HG03060 (cell line): ENCODE measurements around the gene B4GAT1.
"Not testable (repeated sequence)": the region's sequence is repeated elsewhere in the genome, so short reads cannot be mapped to it uniquely, and the experiment has no call there.

ENCODE experiments used
- ATAC-seq: cut with Tn5 transposase; IDR thresholded peaks from one replicate; pipeline ENCODE4 v1.9.1; 2021; ENCODE audit warnings: low read depth, moderate number of reproducible peaks; ENCODE audit not compliant: unreplicated experiment

B4GAT1 gene

DNA sequence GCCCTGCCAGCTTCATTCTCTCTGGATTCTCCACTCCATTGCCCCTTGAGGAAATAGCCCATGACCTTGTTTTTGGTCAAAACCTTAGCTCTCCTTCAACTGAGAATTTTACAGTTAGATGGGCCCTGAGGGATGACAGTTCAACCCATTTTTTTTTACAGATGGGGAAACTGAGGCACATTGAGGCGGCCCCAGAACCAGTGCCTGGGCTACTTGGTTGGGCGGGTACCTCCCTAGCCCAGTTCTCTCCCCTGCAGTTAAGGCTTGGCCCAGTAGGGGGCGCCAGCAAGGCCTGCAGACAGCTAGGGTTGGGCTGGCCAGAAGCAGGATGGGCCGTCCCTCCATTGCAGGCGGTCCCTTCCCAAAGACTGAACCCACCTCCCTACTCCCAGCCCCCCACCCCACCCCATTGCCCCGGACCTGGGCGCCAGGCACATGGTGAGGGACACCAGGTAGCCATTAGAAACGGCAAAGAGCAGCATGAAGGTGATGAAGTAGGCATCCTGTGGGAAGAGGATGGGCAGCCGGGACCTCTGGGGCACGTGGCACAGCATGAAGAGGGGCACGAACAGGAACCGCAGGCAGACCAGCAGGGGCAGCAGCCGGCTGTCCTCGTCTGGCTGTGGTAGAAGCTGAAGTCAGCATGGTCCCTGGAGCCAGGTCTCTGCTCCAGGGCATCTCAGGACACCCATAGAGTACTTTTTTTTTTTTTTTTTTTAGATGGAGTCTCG lies 16.5 kb upstream of the B4GAT1 start:
- ATAC-seq, result no peak

DNA sequence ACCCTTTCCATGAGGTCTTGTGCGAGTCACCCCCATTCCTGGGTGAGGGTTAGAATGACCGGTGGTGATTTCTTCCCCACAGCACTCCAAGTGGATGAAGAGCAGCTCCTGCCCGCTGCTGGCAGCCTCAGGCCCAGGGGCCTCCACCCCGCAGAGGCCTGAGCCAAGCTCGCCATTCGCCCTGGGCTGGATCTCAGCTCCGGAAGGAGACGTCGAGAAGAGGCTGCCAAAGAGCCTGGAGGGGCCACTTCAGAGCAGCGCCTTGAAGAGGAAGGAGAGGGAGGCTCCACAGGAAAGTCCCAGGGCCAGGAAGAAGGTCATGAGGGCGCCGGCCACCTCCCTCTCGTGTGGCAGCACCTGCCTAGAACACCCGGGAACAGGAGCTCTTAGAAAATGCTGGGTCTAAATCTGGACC lies 15.8 kb upstream of the B4GAT1 start:
- no peak for ATAC-seq

DNA sequence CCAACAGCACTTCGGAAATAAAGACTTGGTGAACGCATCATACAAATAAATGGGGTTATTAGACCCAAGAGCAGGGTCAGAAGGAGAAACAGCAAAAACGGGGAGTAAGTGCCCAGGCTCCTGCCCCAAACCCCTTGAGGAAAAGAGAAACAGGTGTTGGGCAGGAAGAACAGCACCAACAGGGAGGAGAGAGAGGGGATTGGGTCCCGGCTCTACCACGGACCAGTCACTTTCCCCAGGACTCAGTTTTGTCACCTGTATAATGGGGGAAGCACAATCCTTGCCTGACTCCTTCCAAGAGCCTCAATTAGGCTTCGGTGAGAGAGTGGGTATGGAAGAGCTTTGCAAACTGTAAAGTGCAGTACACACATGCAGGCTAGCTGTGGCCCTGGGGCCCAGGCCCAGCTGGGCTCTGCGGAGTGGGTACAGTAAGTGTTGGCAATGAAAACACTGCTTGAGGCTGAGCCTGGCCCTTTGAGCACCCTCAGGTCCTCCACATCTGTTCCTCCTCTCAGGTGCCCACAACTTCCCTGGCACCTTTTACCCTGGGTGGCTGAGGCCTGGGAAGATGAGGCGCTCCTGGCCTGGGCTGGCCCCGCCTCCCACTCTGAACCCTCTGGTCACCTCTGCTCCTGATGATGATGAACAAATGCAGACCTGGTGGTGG lies 15.2 kb upstream of the B4GAT1 start:
- ATAC-seq, result no peak

DNA sequence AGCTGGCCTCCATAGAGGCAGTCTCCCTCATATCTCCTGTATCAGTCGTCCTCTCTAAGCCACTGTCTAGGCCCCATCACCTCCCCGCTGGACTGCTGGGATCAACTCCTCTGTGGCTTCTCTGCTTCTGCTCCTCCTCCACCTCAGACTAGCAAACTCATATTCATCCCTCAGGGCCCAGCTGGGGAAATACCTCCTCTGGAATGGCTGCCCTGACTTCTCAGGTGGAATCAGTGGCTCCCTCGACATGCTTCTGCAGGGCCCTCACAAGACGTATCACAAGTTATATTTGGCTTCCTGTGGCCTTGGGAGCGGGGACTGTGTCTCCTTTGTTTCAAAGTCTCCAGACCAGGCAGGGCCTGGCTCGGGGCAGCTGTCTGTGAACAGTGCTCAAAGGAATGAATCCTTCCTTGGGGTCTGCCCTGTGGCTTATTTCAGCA lies 14.1 kb upstream of the B4GAT1 start:
- no peak for ATAC-seq

DNA sequence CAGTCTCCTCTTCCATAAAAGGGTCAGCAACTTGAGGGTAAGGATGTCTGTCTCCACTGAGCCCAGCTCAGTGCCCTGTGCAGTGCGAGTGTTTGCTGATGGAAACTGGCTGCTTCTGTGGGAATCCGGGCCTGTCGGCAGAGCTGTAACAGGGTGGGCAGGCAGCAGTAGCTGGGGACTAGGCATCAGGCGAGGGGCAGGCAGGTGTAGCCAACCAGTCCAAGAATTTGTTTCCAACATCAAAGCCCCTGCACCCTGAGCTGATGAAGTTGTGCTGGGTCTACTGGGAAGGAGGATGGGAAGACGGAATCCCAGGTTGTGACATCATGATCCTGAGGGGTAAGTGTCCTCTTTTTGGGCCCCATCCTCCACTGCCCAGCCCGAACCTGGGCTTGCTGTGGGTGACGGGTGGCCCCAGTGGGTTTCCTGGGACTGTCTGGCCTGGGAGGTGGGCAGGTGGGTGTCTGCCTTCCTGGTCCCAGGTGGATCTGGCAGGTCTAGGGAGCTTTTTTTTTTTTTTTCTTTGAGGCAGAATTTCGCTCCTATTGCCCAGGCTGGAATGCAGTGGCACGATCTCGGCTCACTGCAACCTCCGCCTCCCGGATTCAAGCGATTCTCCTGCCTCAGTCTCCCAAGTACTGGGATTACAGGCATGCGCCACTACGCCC lies 13.1 kb upstream of the B4GAT1 start:
- no peak for ATAC-seq

DNA sequence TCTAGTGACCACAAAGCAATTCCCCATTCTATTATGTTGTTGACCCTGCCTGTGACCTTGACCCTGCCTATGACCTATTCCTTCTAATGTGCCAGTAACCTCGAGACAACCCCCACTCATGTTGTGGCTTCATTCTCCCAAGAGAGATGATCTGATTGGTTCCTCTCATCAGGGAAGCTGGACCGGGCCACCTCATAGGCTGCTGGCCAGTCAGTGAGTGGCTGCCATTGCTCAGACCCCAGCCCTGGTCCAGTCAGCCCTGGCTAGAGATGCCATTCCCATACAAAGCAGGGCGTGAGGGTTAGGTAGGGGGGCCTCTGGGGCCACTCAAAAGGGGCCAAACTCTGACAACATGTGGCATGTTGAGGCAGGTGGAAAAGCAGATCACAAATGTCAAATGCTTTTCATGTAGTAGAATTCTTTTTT lies 12.2 kb upstream of the B4GAT1 start:
- no peak for ATAC-seq

DNA sequence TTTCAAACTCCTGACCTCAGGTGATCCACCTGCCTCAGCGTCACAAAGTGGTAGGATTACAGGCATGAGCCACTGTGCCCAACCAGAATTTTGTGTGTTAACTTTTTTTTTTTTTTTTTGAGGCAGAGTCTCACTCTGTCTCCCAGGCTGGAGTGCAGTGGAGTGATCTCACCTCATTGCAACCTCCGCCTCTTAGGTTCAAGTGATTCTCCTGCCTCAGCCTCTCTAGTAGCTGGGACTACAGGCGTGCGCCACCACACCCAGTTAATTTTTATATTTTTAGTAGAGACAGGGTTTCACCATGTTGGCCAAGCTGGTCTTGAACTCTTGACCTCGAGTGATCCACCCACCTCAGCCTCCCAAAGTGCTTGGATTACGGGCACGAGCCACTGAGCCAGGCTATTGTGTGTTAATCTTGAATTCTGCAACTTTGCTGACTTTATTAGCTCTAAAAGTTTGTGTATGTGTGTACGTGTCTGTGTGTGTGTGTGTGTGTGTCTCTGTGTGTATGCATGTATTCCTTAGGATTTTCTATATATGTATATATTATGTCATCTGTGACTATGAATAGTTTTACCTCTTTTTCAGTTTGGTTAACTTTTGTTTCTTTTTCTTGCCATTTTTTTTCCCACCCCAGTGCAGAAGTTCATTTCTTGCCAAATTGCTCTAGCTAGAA lies 3.3 kb upstream of the B4GAT1 start:
- ATAC-seq, result not testable (repeated sequence)

DNA sequence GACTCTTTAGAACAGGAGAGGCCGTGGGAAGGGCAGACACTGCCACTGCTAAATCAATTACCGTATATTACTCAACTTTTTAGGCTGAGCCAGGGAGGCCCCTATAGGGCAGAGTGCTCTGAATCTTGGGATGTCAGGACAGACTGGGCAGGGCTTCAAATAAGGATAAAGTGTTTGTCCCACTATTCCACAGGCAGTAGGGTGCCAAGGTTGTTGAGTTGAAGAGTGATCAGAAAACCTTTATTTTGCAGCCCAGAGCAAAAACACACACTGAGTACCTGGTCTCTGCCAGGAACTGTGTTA lies 1.6 kb upstream of the B4GAT1 start:
- no peak for ATAC-seq

DNA sequence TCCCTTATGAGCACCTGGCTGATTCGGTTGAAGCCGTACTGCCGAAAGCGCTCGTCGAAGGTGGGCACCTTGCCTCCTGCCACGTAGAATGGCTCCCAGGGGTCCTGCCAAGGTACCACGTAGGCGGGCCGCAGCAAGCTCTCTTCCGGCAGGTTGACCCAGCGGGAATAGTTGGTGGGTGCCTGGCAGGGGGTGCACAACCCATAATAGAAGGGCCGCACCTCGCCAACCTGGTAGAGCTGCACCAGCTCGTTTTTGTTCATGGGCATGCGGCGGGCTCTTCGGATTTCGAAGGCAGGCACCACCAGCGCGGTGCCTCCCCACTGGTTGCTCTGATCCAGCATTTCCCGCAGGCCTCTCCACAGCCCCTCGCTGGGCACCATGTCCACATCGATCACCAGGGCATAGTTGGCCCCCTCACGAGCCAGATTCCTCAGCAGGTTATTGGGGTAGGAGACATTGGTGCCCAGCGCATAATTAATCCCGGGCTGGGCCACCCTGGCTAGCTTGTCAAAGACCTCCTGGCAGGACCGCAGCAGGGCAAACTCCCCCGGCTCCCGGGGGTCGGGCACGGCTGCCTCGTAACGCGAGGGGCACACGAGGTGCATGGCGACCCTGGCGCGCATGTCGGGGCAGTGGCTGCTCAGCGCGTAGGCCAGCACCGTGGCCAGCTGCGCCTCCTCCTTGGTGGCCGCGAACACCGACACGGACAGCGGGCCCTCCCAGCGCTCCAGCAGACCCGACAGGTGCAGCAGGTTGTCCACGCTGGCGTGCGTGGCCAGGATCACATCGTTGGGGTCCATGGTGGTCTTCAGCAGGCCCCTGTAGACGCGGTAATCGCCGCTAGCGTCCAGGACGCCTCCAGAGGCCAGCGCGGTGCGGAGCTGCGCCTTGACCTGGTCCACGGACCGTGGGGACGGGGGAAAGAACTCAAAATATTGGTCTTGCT lies 679 bp downstream of the B4GAT1 start:
- no peak for ATAC-seq

DNA sequence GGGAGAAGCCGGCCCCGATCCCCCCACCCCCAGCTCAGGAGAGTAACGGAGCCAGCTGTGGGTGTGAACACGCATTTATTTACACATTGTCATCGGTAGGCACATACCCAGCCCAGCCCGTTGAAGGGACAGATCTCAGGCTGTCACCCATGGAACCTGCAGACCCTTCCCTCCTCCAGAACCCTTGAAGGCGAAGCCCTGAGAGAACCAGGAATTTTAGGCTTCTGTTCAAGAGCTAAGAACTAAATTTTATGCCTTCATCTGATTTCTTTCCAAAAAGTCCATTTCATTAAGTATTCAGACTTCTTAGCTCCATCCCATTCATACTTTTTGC lies 2.1 kb downstream of the B4GAT1 start:
- peak; percentile 6 for ATAC-seq

DNA sequence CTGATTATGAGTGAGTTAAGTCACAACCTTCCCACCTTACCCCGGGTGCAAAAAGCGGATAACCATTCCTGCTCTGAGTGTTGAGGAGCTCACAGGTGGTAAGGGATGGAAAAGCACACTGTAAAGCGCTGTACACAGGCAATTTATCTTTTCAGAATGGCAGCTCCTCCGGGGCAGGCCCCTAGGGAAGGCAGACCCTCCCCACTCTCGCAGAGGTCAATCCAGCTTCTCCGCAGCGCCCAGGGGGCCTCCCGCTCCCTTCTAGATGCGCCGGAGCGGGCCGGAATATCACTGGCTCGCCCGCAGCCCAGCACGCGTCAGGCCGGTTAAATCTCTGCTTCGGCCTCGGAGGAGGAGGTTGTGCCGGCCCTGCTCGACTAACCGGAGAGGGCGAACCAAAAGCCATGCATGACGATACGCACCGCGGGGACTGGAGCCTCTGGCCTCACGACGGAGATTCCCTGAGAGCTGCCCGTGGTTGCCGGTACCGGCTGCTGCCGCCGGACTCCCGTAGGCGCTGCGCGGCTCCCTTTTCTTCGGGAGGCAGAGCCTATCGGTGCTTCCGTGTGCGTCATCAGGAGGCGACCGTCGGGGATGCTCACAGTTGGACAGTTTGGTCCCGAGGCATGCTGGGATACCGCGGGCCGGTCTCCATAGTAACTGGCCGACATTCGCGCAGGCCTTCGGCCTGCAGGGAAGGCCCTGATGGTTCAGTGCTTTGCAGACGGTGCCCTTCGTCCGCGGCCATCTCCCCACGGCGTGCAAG lies 2.7 kb downstream of the B4GAT1 start, which contains the start of gene BRMS1:
TSS of gene BRMS1 (minus strand) at position 555 of the 766 bp plus-strand sequence. CDS start 2,870 bp downstream, outside the sequence.
- ATAC-seq, result peak; percentile 49

DNA sequence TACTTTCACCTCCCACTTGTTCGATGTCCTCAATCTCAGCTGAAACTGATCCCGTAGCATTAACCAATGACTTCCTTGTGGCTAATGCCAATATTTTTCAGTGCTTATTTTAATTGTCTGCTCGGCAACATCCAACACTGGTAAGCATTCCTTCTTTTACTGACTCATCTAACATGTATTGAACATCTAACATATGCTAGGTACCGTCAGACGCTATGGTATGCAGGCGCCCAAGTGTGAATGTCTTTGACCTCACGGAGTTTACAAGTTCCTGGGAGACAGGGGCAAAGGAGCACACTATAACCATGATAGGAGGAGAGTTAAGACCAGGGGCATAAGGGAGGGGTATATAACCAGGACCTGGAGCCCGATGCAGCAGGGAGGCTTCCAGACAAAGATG lies 4.3 kb downstream of the B4GAT1 start:
- ATAC-seq, result no peak

DNA sequence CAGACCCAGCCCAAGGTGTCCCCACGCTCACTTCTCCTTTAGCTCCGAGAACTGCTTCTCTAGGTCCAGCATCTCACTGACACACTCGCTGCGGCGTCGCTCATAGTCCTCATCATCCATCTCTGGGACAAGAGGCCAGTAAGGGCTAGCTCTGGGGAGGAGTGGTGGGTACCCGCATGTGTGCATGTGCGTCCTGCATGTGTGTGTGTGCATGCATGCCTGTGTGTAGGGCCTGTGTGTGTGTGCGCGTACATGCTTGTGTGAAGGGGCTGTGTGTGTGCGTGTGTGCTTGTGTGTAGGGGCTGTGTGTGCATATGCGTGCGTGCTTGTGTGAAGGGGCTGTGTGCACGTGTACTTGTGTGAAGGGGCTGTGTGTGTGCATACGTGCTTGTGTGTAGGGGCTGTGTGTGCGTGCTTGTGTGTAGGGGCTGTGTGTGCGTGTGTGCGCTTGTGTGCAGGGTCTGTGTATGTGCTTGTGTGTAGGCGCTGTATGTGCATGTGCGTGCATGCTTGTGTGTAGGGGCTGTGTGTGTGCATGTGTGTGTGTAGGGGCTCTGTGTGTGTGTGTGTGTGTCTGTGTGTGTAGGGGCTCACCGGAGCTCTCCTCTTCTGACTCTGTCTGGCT lies 5.8 kb downstream of the B4GAT1 start:
- no peak for ATAC-seq

DNA sequence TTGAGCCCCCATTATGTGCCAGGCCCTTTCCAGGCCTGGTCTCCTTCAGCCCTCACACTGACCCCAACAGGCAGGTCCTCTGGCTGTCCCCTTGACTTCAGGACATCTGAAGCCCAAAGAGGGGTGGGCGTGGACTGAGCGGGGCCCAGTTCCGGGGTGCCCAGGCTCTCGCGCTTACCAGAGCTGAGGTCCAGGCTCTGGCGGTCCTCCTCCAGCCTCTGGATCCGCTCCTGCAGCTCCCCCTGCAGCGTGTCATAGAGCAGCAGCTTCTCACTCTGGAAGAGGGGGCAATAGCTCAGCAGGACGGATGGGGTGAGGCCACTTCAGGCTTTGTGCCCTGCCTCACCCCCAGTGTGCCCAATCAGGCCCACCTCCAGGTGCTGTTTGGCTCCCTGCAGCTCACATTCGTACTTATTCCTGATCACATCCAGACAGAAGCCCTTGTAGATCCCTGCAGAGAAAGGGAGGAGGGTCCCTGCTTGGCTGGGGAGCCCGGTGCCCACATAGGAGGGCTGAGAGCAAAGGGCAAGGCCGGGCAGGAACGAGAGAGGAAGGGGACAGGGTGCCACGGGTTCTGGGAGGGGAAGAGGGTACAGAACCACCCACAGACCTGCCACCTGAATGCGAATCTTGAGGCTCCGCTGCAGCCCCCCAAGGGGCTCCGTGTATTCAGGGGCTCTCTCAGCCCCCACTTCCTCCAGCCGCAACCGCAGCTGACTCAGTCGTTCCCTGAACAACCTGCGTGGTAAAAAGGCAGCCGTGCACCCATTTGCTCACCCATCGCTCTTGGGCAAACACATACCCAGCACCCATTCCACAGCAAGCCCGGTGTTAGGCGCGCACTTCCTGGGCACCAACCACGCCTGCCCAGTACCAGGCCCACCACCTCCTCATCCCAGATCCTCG lies 6.6 kb downstream of the B4GAT1 start:
- no peak for ATAC-seq

DNA sequence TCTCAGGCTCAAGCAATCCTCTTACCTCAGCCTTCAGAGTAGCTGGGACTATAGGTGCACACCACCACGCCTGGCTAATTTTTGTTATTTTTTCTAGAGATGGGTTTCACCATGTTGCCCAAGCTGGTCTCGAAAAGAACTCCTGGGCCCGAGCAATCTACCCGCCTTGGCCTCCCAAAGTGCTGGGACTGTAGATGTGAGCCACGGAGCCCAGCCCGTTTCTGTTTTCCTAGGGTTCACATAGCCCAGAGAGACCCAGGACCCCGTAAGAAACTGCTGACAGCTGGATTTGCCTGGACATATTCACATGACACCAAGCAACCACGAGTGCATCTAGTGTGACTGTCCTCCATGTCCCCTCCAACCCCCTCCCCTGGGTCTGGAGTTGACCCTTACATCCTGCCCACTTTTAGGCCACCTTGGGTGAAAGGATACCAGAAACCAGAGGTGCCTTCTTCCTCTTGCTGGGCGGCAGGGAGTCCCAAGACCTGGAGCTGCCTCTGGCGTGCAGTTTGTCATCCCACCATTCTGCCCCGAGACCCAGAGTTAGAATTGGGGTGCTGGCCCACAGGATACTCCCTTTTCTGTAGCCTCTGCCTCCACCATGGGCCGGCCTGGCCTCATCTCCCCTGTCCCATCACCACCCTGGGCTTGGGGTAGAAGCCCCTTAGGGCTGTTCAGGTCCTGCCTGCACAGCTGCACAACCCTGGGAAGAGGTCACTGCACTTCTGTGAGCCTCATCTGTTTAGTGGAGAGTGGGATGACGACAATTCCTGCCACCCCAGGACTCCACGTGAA lies 7.5 kb downstream of the B4GAT1 start:
- no peak for ATAC-seq

DNA sequence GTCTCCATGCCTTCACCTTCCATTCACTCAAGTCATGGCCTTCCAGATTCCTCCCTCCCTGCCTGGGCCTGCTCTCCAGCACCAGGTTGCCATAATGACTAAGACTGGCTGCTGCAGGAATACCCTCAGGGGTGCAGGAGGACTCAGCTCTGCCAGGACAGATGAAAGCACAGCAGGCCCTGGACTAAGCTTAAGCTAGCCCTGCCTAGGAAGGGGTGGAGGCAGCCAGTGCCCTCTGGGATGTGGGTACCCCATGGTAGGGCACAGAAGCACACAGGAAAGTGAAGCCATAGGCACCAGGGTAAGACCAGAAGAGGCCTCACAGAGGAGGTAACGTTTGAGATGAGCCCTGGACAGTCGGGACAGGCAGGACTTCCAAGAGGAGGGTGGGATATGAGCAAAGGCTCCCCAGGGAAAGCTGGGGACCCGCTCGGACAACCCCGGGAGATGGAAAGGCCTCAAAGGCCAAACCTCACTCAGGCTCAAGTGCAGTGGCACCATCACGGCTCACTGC lies 8.2 kb downstream of the B4GAT1 start:
- no peak for ATAC-seq
